ENCODE results near the gene NSUN2. TPM values are rescaled to one million over a fixed set of nuclear protein-coding genes. Genes with fewer than 3 reads are reported as not detected.
"Not testable (repeated sequence)": the region's sequence is repeated elsewhere in the genome, so short reads cannot be mapped to it uniquely, and the experiment has no call there.

Gene NSUN2
- total and polyA plus RNA-seq, 12 donors, result 21.3 to 66.8 (median 40.2) TPM

GRCh38 chr5:6674886-6675285, 42.0 kb upstream of the NSUN2 start:
- Histone ChIP-seq H3K27ac (no peak overlapping the region), H3K4me1 (replicated peaks in 1 of 2) (no peaks in the 10 kb centered on the region), H3K27me3 (no peaks in the 10 kb centered on the region), H3K36me3 (replicated peaks in 1 of 2) (no peaks in the 10 kb centered on the region), H3K4me3 (no peak overlapping the region), H3K9me3 (replicated peaks in 1 of 3) (no peaks in the 10 kb centered on the region)
- no peak for DNase-seq
- intact Hi-C loops (cut with DNase I), result no loop called here
- 86 to 96% (median 93%) methylated on average over 9 to 10 of the region's 10 CpGs for WGBS, 4 donors
- TF ChIP-seq POLR2A (IDR thresholded peaks at IDR 0.05) (no peak), CTCF (IDR thresholded peaks at IDR 0.05) (no peak)

GRCh38 chr5:6674421-6674820, 41.6 kb upstream of the NSUN2 start:
- WGBS, 4 donors, result 85 to 98% (median 93%) methylated on average over 3 of the region's 3 CpGs
- TF ChIP-seq CTCF (IDR thresholded peaks at IDR 0.05), result no peak
- no peaks in the 10 kb centered on the region for H3K27me3 ChIP-seq
- H3K4me1 ChIP-seq (replicated peaks in 1 of 2), result no peaks in the 10 kb centered on the region
- intact Hi-C loops (cut with DNase I), result no loop called here
- DNase-seq, result no peak
- no peak overlapping the region for H3K4me3 ChIP-seq
- no peak overlapping the region for H3K27ac ChIP-seq
- no peaks in the 10 kb centered on the region for H3K36me3 ChIP-seq (replicated peaks in 1 of 2)
- H3K9me3 ChIP-seq (replicated peaks in 1 of 3), result no peaks in the 10 kb centered on the region

GRCh38 chr5:6673963-6674362, 41.1 kb upstream of the NSUN2 start:
- no peaks in the 10 kb centered on the region for H3K9me3 ChIP-seq (replicated peaks in 1 of 3)
- H3K4me3 ChIP-seq, result no peak overlapping the region
- DNase-seq, result no peak
- H3K27ac ChIP-seq, result no peak overlapping the region
- intact Hi-C loops (cut with DNase I), result no loop called here
- H3K4me1 ChIP-seq (replicated peaks in 1 of 2), result no peaks in the 10 kb centered on the region
- H3K27me3 ChIP-seq, result no peaks in the 10 kb centered on the region
- no peaks in the 10 kb centered on the region for H3K36me3 ChIP-seq (replicated peaks in 1 of 2)
- TF ChIP-seq CTCF (IDR thresholded peaks at IDR 0.05) (no peak), POLR2A (IDR thresholded peaks at IDR 0.05) (no peak)
- WGBS, 4 donors, result 87 to 94% (median 90%) methylated on average over 1 of the region's 1 CpG

GRCh38 chr5:6673031-6673430, 40.2 kb upstream of the NSUN2 start:
- Histone ChIP-seq H3K4me1 (replicated peaks in 1 of 2) (no peaks in the 10 kb centered on the region), H3K27me3 (no peaks in the 10 kb centered on the region), H3K4me3 (no peak overlapping the region), H3K36me3 (replicated peaks in 1 of 2) (no peaks in the 10 kb centered on the region), H3K9me3 (replicated peaks in 1 of 3) (no peaks in the 10 kb centered on the region), H3K27ac (no peak overlapping the region)
- TF ChIP-seq POLR2A (IDR thresholded peaks at IDR 0.05), result no peak
- no peak for DNase-seq
- WGBS, 4 donors, result 82 to 91% (median 84%) methylated on average over 5 of the region's 5 CpGs
- intact Hi-C loops (cut with DNase I), result no loop called here

GRCh38 chr5:6668717-6669116, 35.9 kb upstream of the NSUN2 start:
- H3K27me3 ChIP-seq; H3K36me3 ChIP-seq (replicated peaks in 1 of 2); H3K4me1 ChIP-seq (replicated peaks in 1 of 2); H3K4me3 ChIP-seq; H3K27ac ChIP-seq; DNase-seq; intact Hi-C loops (cut with DNase I); H3K9me3 ChIP-seq (replicated peaks in 1 of 3): not testable (repeated sequence)
- WGBS, 4 donors, result 76 to 88% (median 84%) methylated on average over 7 to 9 of the region's 9 CpGs

Measured in adrenal gland (tissue), 12 donors.